Measurements from ENCODE around the gene SLC9A9. TPM values are rescaled to one million over a fixed set of nuclear protein-coding genes. Genes with fewer than 3 reads are reported as not detected.

SLC9A9 gene
- polyA plus RNA-seq, 1 of the 3 experiments (the other 2 are of a cell fraction) = 0.05 TPM

DNA sequence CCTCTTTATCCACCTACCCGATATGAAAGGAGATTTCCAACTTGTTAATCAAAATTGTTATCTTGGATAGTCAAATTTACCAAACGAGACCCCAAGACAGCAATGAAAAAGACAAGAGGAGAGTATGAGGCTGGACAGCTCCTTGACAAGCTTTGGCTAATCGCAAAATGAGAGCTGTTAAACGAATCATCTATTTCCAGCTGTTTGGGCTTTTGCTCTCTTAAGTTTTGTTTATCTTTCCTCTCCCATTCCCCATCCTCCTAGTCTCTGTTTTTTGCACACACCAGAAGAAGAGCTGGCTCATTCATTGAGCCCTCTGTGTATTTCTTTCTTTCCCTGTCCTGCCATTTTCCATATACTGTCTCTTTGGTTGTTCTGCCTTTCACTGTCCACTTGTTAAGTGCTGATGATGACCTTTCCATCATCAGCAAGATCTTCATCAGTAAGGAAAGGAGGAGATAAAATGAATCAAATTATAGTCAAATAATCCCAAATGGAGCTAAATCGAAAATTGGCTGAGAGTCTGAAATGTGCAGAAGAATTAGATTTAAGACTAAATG is 161.6 kb downstream of the SLC9A9 start (continued):
- TF ChIP-seq, protein P1, sequence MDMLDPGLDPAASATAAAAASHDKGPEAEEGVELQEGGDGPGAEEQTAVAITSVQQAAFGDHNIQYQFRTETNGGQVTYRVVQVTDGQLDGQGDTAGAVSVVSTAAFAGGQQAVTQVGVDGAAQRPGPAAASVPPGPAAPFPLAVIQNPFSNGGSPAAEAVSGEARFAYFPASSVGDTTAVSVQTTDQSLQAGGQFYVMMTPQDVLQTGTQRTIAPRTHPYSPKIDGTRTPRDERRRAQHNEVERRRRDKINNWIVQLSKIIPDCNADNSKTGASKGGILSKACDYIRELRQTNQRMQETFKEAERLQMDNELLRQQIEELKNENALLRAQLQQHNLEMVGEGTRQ (IDR thresholded peaks at IDR 0.05; ENCODE audit: borderline replicate concordance, low read depth, low read length) = no peak
- TF ChIP-seq, protein P2, sequence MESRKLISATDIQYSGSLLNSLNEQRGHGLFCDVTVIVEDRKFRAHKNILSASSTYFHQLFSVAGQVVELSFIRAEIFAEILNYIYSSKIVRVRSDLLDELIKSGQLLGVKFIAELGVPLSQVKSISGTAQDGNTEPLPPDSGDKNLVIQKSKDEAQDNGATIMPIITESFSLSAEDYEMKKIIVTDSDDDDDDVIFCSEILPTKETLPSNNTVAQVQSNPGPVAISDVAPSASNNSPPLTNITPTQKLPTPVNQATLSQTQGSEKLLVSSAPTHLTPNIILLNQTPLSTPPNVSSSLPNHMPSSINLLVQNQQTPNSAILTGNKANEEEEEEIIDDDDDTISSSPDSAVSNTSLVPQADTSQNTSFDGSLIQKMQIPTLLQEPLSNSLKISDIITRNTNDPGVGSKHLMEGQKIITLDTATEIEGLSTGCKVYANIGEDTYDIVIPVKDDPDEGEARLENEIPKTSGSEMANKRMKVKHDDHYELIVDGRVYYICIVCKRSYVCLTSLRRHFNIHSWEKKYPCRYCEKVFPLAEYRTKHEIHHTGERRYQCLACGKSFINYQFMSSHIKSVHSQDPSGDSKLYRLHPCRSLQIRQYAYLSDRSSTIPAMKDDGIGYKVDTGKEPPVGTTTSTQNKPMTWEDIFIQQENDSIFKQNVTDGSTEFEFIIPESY (IDR thresholded peaks at IDR 0.05; ENCODE audit: borderline replicate concordance, low read depth) = no peak
- TF ChIP-seq GATA2 (CRISPR knock-in tag; IDR thresholded peaks at IDR 0.05) = no peak

DNA sequence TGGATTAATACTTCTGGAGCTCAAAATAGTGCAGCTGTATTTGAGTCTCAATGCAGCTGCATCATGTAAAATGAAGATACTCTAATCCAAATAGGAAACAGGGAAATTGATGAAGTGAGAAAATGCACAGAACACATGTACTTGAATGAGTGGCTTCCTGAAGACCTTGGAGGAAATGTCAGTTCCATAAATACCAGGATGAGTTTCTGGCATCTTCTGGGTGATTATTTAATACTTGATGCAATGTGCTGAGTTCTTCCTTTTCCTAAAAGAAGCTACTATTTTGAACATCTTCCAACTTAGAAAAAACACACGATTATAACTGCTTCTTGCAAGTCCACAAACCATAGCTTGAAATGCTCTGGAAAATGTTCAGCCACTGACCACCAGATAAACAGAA is 162.8 kb downstream of the SLC9A9 start:
- WGBS (ENCODE audit: low lambda C conversion rate) = 0% methylated on average over 1 of the region's 1 CpG
- H3K4me2 ChIP-seq = no peak overlapping the region
- no peaks in the 10 kb centered on the region for H3K36me3 ChIP-seq (replicated peaks in 1 of 2; ENCODE audit: control insufficient read depth in 1 of 2, insufficient read depth in 2 of 2, low read length in 1 of 2)
- H3K4me1 ChIP-seq (ENCODE audit: control insufficient read depth in 1 of 2, insufficient read depth in 2 of 2, low read depth in 1 of 2, low read length in 1 of 2) = no peaks in the 10 kb centered on the region
- no peak overlapping the region for H3K4me3 ChIP-seq (ENCODE audit: low read depth in 2 of 2, low read length in 1 of 2)
- H4K20me1 ChIP-seq (ENCODE audit: insufficient read depth) = no peaks in the 10 kb centered on the region
- H3K9ac ChIP-seq = no peak overlapping the region
- H3F3A ChIP-seq (replicated peaks; ENCODE audit: insufficient read depth) = no peaks in the 10 kb centered on the region
- H3K27me3 ChIP-seq (ENCODE audit: insufficient read depth) = no peaks in the 10 kb centered on the region
- ChIA-PET CTCF (interaction anchor here (0.6 to 1.6 kb wide), 3 partner anchors 11 to 61 kb away, joined by 3 to 6 read pairs (median 5); no protein-coding TSS in a partner anchor), POLR2A (no interaction called here)
- H3K9me3 ChIP-seq = no peaks in the 10 kb centered on the region
- H3K9me2 ChIP-seq = no peaks in the 10 kb centered on the region
- no peak for DNase-seq
- no peak overlapping the region for H2AFZ ChIP-seq (ENCODE audit: low read depth)
- H3K79me2 ChIP-seq (ENCODE audit: insufficient read depth) = no peaks in the 10 kb centered on the region
- no peak overlapping the region for H3K27ac ChIP-seq (ENCODE audit: low read depth in 2 of 2, low read length in 1 of 2)
- no peak for TF ChIP-seq FOXJ3 (CRISPR knock-in tag; IDR thresholded peaks at IDR 0.05)
- no peak for TF ChIP-seq TAF1 (IDR thresholded peaks at IDR 0.05; ENCODE audit: borderline replicate concordance, low read depth, low read length)
- no peak for TF ChIP-seq TCF12 (IDR thresholded peaks at IDR 0.05)
- TF ChIP-seq NFIC (IDR thresholded peaks at IDR 0.05; ENCODE audit: borderline replicate concordance) = no peak
- no peak for TF ChIP-seq POLR2AphosphoS5 (IDR thresholded peaks at IDR 0.05; ENCODE audit: low read depth, low read length)
- TF ChIP-seq, protein P3, sequence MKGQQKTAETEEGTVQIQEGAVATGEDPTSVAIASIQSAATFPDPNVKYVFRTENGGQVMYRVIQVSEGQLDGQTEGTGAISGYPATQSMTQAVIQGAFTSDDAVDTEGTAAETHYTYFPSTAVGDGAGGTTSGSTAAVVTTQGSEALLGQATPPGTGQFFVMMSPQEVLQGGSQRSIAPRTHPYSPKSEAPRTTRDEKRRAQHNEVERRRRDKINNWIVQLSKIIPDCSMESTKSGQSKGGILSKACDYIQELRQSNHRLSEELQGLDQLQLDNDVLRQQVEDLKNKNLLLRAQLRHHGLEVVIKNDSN (IDR thresholded peaks at IDR 0.05; ENCODE audit: borderline replicate concordance, low read depth) = no peak
- TF ChIP-seq NRF1 (IDR thresholded peaks at IDR 0.05; ENCODE audit: low read depth, low read length) = no peak
- TF ChIP-seq CHD2 (IDR thresholded peaks at IDR 0.05; ENCODE audit: low read length, partially characterized antibody) = no peak
- TF ChIP-seq, protein P2 (IDR thresholded peaks at IDR 0.05; ENCODE audit: borderline replicate concordance, low read depth) = no peak
- TF ChIP-seq GATA2 (CRISPR knock-in tag; IDR thresholded peaks at IDR 0.05) = no peak
- no peak for TF ChIP-seq SIN3A (IDR thresholded peaks at IDR 0.05; ENCODE audit: borderline replicate concordance, low read depth, low read length)
- TF ChIP-seq, protein P4, sequence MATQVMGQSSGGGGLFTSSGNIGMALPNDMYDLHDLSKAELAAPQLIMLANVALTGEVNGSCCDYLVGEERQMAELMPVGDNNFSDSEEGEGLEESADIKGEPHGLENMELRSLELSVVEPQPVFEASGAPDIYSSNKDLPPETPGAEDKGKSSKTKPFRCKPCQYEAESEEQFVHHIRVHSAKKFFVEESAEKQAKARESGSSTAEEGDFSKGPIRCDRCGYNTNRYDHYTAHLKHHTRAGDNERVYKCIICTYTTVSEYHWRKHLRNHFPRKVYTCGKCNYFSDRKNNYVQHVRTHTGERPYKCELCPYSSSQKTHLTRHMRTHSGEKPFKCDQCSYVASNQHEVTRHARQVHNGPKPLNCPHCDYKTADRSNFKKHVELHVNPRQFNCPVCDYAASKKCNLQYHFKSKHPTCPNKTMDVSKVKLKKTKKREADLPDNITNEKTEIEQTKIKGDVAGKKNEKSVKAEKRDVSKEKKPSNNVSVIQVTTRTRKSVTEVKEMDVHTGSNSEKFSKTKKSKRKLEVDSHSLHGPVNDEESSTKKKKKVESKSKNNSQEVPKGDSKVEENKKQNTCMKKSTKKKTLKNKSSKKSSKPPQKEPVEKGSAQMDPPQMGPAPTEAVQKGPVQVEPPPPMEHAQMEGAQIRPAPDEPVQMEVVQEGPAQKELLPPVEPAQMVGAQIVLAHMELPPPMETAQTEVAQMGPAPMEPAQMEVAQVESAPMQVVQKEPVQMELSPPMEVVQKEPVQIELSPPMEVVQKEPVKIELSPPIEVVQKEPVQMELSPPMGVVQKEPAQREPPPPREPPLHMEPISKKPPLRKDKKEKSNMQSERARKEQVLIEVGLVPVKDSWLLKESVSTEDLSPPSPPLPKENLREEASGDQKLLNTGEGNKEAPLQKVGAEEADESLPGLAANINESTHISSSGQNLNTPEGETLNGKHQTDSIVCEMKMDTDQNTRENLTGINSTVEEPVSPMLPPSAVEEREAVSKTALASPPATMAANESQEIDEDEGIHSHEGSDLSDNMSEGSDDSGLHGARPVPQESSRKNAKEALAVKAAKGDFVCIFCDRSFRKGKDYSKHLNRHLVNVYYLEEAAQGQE (IDR thresholded peaks at IDR 0.05; ENCODE audit: low read depth, low read length) = no peak
- no peak for TF ChIP-seq TEAD4 (IDR thresholded peaks at IDR 0.05; ENCODE audit: borderline replicate concordance, insufficient read depth)
- TF ChIP-seq, protein P1 (IDR thresholded peaks at IDR 0.05; ENCODE audit: borderline replicate concordance, low read depth, low read length) = no peak
- TF ChIP-seq, protein P5, sequence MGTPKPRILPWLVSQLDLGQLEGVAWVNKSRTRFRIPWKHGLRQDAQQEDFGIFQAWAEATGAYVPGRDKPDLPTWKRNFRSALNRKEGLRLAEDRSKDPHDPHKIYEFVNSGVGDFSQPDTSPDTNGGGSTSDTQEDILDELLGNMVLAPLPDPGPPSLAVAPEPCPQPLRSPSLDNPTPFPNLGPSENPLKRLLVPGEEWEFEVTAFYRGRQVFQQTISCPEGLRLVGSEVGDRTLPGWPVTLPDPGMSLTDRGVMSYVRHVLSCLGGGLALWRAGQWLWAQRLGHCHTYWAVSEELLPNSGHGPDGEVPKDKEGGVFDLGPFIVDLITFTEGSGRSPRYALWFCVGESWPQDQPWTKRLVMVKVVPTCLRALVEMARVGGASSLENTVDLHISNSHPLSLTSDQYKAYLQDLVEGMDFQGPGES (IDR thresholded peaks at IDR 0.05; ENCODE audit: low read depth, low read length) = no peak
- TF ChIP-seq RAD21 (IDR thresholded peaks at IDR 0.05; ENCODE audit: low read length) = no peak
- TF ChIP-seq, protein P6, sequence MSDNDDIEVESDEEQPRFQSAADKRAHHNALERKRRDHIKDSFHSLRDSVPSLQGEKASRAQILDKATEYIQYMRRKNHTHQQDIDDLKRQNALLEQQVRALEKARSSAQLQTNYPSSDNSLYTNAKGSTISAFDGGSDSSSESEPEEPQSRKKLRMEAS (IDR thresholded peaks at IDR 0.05; ENCODE audit: low read depth) = no peak

All from SK-N-SH (cell line).